ENCODE results near the gene CEP295NL.
"Not testable (repeated sequence)": the region's sequence is repeated elsewhere in the genome, so short reads cannot be mapped to it uniquely, and the experiment has no call there.

Gene CEP295NL

DNA sequence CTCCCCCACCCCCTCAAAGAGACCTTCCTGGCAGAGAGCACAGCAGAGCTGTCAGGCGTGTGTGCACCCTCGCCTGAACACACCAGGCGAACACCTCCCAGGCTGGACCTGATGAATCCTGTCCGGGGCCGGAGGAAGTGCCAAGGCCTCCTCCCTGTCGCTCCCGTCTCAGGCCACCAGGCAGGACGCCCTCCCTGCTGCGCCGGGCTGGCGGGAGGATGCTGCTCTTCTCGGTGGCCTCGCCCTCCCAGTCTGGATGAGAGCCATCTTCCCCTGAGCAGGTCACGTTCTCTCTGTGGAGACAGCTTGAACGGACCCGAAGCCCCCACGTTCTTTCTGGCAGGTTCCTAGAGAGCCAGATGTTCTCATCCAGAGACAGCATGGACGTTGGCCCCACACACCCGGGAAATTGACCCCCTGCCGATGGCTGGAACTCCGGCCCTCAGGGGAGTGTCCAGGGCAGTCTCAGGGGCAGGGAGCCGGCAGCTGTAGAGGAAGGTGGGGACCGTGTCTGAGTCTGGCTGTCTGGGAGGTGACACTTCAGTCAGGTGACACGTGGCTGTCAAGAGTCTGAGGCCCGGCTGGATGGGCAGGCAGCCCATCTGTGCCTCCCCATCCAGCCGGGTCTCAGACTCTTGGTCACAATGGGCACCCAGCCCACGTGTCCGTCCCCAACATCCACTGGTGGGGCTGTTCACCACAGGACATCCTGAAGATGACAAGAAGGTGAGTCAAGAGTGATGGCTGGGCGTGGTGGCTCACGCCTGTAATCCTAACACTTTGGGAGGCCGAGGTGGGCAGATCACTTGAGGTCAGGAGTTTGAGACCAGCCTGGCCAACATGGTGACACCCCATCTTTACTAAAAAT is 27.1 kb upstream of the CEP295NL start:
- DNase-seq, result no peak

DNA sequence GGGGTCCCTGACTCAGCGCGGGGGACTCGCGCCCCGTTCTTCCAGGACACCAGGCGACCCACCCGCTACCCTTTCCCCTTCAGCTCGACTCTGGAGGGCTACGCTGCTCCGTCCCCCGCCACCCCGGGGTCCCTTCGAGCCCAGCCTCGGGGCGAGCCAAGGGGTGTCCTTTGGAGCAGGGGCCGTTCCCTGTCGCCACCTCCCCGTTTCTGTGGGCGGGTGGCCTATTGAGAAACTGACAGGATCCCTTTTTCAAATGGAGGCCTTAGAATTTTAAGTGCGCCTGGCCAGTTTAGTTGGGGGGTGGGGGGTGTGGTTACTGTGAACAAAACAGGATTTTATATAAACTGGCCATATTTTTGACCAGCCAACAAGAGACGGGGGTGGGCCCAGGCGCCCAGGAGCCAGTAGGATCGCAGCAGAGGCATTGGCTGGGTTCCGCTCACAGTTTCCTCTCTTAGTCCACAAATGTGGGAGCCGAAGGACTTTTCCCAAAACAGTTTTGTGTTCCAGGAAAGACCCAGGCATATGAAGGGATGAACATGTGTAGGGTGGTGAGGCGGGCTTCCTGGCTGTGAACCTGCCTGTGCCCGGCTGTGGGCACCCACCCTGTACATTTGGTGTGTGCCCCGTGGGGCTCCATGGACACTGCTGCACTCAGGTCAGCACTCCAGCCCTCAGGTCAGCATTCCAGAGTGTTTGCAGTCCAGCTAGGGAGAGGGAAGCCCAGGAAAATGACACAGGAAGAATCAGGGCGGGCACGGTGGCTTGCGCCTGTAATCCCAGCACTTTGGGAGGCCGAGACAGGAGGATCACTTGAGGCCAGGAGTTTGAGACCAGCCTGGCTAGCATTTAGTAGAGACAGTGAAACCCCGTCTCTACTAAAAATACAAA is 22.9 kb upstream of the CEP295NL start:
- DNase-seq, result no peak

DNA sequence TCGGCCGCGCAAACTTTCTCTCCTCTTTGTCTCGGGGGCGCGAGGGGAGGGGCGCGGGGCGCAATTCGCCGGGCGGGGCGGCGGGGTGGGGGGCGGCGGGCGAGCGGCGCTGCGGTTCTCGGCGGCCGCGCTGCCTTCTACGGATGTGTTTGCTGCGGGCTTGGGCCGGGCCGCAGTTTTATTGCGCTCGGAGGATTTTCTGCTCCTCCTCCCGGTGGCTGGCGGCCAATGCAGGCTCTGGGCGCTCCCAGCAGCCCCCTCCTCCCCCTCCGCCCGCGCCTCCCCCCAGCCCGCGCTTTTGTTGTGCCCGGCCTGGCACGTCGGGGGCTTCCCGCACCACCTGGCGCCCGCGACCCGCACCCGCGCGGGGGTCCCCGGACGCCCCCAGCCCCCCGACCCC is 22.2 kb upstream of the CEP295NL start, which contains the start of gene TIMP2:
Gene TIMP2, minus strand, starts transcription at position 154 of the 400 bp plus-strand sequence. CDS start 299 bp downstream, outside the sequence.
- DNase-seq, result peak; percentile 47

DNA sequence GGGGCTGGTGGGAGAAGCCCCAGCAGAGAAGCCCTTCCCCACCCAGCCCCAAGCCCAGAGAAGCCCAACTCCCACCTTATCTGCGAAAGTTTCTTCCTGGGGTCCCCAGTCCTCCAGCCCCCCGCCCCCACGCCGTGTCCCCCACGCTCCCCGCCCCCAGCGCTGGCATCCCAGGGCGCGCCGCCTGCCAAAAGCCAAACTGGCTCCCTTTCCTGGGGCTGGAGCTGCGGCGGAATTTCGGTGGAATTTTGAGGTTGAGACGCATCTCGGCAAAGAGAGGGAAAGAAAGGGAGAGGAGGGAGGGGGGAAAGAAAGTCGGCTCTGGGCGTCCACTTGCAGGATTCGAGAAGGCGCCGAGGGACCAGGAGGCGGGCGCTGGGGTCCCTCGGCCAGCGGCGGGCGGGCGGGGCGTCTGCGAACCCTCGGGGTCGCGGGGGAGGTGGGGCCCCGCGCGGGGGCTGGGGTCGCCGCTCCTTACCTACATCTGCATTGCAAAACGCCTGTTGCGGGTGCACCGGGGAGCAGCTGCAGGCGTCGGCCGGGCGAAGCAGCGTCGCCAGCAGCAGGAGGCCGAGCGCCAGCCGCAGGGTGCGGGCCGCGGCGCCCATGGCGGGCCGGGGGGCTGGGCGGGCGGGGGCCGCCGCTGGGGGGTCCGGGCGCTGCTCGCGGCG is 21.6 kb upstream of the CEP295NL start:
- no peak for DNase-seq

DNA sequence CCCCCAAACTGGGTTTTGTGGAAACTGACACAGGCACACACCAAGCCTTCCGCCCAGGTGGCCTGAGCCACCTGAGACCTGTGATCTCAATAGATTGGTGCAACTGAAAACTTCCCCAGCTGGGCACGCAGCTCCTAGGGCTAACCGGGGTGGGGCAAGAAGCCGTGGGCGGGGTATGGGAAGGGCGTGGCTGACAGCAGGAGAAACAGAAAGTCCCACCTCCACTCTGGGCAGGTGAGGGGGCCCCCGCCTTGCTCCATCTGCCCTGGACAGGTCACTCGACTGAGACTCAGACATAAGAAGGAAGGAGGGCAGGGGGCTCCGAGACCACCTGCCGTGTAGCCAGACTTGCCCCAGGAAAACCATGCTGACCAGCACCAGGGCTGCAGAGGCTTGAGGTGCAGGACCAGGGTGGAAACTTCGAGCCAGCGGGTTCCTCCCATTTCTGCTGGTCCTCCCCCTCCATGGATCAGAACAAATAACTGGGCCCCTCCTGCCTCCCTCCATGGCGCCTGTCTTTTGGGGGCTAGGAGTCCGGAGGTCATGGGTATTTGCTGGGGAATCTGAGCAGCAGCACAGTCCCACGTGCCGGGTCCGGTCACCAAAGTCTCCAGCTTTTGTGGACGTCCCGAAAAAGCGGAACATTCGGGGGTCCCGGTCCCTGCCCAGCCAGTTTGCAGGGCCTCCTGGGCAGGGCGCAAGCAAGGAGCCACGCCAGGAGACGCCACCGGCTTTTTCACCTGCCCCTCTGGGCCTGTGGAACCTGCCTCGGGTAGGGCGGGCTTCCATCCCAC is 20.9 kb upstream of the CEP295NL start:
- no peak for DNase-seq

DNA sequence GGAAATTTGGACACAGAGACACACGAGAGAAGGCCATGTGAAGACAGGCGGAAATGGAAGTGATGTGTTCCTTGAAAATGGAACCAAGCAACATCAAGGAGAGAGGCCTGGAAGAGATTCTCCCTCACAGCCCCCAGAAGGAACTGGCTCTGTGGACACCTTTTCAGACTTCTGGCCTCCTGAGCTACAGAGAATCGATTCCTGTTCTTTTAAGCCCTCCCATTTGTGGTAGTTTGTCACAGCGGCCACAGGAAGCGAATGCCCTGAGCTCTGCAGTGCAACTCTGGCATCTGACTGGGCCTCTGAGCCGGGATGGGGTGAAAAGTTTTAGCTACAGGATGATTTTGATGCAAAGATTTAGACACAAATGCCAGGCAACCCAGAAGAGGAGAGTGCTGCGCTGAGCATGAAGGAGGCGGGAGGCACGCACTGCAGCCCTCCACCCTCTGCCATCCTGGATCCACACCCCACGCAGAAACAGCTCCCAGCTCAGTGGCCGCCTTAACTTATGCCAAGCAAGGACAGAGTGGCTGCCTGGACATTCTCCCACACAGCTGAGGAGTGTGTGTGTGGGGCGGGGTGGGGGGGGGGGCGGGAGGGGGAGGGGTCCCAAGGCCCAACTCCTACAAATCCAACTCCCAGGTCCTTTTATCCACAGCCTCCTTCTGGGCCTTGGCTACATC is 20.0 kb upstream of the CEP295NL start:
- DNase-seq, result no peak

DNA sequence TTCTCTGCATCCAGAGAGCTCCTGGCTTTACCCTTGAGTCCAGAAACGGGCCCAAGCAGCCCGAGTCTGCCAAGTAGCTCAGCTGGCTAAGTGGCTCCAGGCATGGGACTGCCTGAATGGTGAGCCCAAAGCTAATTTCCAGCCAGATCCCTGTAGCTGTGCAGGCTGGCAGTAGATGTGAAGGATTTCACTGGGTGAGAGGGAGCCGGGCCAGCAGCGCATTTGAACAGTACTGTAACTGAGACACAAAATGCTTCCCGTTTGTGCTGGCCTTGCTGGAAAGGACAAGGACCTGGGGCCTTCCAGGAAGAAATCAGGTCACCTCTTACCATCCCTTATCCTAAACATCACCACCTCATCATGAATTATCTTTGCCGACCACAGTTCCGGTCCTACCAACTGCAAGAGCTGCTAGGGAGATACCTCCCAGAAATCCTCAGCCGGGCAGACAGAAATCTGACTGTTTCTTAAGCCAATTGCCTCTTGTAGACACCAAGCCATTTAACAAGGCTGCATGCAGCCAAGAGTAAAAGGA is 18.5 kb upstream of the CEP295NL start:
- DNase-seq, result peak; percentile 48

DNA sequence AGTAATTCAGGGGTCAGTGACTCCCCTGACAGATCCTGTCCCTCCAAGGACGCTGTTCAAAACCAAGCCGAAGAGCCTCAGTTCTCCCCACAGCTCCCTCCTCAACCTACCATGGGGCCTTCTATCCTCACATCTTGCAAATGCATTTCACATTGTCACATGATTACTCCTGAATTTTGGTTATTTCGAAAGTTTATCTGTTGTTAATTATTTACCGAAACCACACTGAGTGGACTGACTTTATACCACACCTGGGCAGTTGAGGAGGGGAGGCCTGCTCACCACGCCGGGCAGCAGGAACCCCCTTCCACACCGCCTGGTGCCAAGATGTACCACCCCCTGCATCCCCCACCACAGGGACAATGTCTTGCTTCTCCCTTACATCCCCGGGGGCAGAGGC is 17.5 kb upstream of the CEP295NL start:
- no peak for DNase-seq

DNA sequence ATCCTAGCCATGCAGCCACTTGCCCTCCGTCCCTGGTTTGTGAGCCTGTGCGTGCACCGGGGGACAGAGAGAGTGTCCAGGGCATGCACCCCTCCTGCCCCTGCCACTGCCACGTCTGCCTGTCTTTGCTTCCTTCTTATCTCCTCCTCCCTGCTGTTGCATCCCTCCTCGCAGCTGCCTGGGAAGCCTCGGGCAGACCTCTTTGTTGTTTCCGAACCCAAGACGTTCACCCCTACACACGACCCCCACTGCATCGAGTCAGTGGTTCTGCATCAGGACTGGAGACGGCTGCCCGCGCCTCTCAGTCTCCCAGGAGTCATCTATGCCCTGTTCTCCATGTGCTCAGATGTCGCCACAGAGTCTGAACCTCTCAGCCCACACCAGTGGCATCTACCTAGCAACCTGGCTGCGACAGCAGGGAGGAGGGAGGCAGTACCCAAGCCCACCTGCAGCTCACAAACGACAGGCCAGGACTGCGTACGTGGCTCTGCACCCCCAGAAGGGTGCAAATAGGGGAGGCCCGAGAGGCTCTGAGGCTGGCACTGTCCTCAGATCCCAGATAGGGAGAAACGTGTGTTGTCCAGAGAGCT is 17.0 kb upstream of the CEP295NL start:
- no peak for DNase-seq

DNA sequence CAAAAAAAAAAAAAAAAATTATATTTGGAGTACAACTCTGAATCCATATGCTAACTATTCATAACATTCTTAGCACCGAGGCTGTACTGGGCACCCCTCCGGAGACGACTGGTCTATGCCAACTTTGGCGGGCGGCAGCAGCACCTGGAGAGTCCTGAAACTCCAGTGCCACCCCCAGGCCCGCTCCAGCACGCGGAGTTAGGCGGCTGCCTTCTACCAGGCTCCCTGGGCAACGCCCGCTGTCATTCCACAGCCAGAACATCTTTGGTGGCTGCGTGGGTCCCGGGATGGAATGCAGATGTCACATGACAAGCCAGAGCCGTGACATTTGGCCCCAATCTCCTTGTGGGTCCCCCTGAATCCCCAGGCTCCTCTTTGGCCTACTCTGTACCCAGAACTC is 16.0 kb upstream of the CEP295NL start:
- no peak for DNase-seq

DNA sequence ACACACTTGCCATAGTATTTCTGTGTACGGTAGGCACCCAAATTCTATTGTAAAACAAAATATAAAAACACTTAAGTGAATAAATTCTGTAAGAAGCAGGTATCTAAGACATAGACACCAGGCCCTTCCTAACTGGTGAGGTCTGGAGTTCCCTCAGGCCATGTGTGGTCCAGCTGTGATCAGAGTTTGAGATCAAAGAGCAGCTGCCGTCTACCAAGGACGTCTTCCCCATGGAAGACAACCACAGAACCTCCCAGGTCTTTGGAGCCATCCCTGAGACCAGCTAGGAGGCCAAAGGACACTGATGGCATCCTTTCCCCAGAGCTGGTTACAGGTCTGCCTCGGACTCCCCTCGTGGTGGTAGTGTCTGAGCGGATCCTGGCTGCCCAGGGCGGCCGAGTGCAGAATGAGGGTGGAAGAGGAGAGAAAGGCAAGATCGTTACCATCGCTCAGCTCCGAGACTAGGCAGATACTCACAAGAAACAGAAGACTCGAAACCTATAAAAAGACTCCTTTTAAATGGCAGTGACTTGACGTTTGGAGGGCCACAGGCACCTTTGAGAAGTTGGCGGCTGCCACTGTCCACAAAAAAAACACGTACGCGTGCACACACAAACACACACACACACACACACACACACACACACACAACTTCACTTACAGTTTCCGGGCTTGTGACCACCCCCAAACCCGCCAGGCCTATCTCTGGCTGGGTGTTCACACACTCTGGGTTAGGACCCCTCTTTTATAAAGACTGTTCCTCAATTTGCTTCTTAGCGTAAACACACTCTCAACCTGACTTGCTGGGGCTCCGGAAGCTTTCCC is 14.7 kb upstream of the CEP295NL start:
- DNase-seq, result no peak

DNA sequence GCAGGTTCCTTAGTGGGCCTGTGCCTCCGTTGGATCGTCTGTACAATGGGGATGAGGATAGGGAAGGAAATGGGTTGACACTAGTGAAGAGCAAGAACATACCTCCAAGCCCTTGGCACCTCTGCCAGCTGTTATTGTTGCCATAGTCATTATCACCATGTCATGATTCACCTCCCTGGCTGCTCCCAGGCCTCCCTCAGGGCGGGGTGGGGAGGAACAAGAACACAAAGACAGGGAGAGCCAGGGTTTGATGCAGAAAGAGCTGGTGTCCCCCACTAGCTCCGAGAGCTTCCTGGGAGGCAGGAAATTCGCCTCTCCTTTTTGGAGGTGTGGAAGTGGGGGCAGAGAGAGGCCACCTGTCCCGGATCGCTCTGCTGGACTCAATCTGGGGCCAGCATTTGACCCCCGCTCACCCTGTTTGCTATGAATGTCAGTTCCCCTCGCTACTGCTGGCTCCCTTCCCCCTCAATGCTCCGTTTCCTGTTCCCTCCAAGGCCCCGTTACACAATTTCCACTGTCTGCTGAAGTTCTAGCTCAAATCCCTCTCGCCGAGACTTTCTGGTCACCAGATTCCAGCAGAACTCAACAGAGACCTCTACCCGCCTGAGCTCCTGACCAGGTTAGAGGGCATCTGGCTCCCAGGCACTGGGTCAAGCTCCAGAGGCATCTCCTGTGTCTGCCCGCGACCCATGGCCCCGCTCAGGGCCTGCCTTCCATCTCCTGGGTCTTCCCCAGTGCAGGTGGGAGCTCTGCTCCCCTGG is 13.1 kb upstream of the CEP295NL start:
- no peak for DNase-seq

DNA sequence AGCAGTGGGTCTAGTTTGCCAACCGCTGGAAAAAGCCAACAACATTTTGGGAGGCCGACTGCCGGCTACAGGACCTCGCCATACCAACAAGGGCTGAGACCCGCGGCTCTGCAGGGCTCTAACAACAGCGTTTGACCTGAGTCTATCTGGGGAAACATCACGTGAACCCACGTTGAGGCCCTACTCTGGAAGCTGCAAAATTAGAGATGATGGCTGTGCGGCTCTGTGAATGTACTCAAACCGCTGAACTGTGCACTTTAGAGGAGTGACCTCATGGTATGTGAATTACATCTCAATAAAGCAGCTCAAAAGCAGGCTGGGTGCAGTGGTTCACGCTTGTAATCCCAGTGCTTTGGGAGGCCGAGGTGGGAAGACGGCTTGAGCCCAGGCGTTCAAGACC is 10.1 kb upstream of the CEP295NL start:
- no peak for DNase-seq

DNA sequence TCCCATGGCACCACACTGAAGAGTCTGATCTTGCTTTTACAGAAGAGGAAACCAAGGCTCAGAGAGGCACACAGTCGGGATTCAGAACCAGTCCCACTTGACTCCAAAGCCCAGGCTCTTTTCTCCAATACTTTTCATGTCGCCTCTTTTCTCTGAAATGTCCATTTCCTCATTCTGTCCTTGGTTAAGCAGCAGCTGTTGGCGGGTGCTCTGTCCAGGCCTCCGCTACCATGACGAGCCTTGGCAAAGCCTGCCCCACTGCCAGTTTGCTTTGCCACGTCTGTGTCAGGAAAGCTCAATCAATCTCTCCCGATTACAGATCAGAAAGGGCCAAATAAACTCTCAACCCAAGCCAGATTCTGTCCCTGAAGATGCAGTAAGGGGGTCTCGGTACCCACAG is 9.1 kb upstream of the CEP295NL start:
- DNase-seq, result no peak

DNA sequence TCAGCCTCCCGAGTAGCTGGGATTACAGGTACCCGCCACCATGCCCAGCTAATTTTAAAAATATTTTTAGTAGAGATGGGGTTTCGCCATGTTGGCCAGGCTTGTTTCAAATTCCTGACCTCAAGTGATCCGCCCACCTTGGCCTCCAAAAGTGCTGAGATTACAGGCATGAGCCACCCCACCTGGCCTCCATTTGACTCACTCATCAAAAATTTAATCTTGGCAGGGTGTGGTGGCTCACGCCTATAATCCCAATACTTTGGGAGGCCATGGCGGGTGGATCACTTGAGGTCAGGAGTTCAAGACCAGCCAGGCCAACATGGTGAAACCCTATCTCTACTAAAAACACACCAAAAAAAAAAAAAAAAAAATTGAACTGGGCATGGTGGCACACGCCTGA is 8.5 kb upstream of the CEP295NL start:
- not testable (repeated sequence) for DNase-seq

DNA sequence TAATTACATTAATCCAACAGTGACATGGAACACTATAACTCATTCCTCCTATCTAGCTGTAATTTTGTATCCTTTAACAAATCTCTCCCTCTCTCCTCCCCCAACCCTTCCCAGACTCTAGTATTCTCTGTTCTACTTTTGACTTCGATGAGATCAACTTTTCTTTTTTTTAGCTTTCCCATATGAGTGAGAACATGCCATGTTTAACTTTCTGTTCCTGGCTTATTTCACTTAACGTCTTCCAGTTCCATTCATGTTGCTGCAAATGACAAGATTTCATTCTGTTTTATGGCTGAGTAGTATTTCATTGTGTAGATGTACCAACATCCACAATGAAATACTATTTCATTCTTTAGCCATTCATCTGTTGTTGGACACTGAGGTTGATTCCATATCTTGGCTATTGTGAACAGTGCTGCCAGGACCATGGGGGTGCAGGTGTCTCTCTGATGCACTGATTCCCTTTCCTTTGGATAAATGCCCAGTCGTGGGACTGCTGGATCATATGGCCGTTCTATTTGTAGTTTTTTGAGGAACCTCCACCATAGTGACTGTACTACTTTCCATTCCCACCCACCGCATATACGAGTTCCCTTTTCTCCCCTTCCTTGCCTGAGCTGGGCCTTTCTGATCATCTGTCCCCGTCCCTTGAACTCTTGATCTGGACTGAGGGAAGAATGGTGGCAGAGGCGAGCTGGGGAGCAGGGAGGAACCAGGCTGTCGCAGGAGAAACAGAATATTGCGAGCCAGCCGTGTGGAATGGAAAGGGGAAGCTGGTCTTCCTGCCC is 7.7 kb upstream of the CEP295NL start:
- DNase-seq, result no peak

DNA sequence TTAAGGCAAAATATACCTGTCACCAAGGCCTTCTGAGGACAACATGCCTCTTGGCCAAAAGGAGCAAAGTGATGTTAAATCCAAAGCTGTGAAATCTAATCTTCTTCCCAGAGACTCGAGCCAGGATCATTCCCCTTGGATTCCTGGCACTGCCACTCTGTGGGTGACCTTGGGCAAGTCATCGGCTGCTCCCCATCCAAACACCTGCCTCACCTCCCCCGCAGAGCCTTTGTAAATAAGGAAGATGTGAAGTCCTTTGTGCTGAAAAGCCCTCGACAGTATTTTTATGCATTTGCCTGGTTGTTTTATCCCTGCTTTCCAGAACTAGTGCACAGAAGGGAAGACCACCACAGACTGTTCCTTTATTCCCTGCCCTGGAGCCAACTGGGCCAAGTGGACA is 5.4 kb upstream of the CEP295NL start:
- no peak for DNase-seq

DNA sequence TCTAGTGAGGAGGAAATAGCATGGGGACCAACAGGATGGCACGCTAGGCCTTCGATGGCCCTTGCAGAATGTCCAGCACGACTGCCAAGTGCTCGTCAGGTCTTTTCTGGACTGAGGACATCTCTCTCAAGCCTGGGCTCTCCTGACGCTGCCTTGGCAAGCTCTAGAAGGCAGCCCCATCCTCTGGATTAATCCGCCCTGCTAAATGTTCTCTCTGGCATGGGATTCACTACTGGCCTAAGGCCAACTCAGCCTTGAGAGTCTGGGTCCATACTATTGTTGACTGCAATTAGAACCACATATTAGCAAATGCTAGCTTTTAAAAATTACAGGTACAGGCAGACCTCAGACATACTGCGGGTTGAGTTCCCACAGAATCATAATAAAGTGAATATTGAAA is 2.5 kb upstream of the CEP295NL start:
- DNase-seq, result peak; percentile 38

DNA sequence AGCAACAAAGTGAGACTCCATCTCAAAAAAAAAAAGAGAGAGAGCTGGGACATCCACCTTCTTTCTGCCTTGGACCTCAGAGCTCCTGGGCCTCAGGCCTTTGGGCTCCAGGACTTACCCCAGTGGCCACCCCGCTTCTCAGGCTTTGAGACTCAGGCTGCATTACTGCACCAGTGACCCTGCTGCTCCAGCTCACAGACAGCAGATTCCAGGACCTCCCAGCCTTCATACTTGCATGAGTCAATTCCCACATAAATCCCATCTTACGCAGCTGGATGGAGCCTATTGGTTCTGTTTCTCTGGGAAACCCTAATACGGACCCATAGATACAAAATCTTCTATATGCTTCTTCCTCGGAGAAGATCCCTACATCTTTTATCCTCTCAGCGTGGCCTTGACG is 2.1 kb upstream of the CEP295NL start:
- no peak for DNase-seq
